Gastrocnemius medialis (tissue), 4 donors: ENCODE results near the gene ZIC1. TPM values are rescaled to one million over a fixed set of nuclear protein-coding genes. Genes with fewer than 3 reads are reported as not detected.

ENCODE experiments used
- ATAC-seq, 2 donors: fragments of 150-250 bp; one replicate each; pipeline ENCODE4 v1.9.1; 2016
- DNase-seq, 2 donors: peaks; one replicate each; pipeline ENCODE4 v3.0.0-alpha.2; 2019
- H3K27ac ChIP-seq, 4 donors: fragments of 200-600 bp; sonication (generic); 1 replicate in 1 of 4; 2 replicates in 3 of 4; pipeline ENCODE4 v1.5.1; 2016 to 2018; ENCODE audit warnings: mild to moderate bottlenecking in 2 of 4, moderate library complexity in 1 of 4
- H3K27me3 ChIP-seq, 3 donors: fragments of 200-600 bp; sonication (generic) in 2 of 3; 1 replicate in 1 of 3; 2 replicates in 2 of 3; pipeline versions ENCODE4 v1.5.1 to v1.6.0; 2016 to 2019; ENCODE audit warnings: mild to moderate bottlenecking in 1 of 3, moderate library complexity in 1 of 3
- H3K36me3 ChIP-seq, 2 donors: fragments of 200-600 bp; sonication (generic) in 1 of 2; one replicate each; pipeline ENCODE4 v1.5.1; 2017 to 2018
- H3K4me1 ChIP-seq, 2 donors: fragments of 200-600 bp; sonication (generic) in 1 of 2; one replicate each; pipeline ENCODE4 v1.5.1; 2016 to 2017; ENCODE audit warnings: mild to moderate bottlenecking in 2 of 2
- H3K4me3 ChIP-seq, 4 donors: fragments of 200-600 bp; sonication (generic) in 3 of 4; 1 replicate in 1 of 4; 2 replicates in 3 of 4; pipeline ENCODE4 v1.5.1; 2016 to 2019; ENCODE audit warnings: mild to moderate bottlenecking in 2 of 4
- H3K9me3 ChIP-seq, 3 donors: fragments of 200-600 bp; sonication (generic) in 2 of 3; 1 replicate in 1 of 3; 2 replicates in 2 of 3; pipeline ENCODE4 v1.5.1; 2016 to 2019
- CTCF ChIP-seq, 5 experiments: fragments of 450-650 bp in 3 of 5; fragments of 200-600 bp in 2 of 5; sonication (generic) in 2 of 5; IDR thresholded peaks in 4 of 5; conservative IDR thresholded peaks in 1 of 5; 1 replicate in 4 of 5; 2 replicates in 1 of 5; pipeline ENCODE4 v1.5.1; 2016 to 2019; ENCODE audit warnings: antibody characterized with exemption in 5 of 5, mild to moderate bottlenecking in 3 of 5, moderate library complexity in 3 of 5
- POLR2A ChIP-seq, 2 donors: fragments of 450-650 bp; IDR thresholded peaks; one replicate each; pipeline ENCODE4 v1.6.1; 2017; ENCODE audit warnings: antibody characterized with exemption in 2 of 2, mild to moderate bottlenecking in 2 of 2, moderate library complexity in 2 of 2
- in situ Hi-C, 4 donors: fragments of 200-750 bp; cut with MboI; loops; one replicate each; pipeline versions ENCODE4 v1.15.0 to v1.8.0; 2017; ENCODE audit warnings: low sequenced_read_pairs in 4 of 4
- intact Hi-C: fragments of 100-400 bp; cut with DNase I; formaldehyde crosslinking; loops from one replicate; pipeline ENCODE4 v1.15.1; 2023; ENCODE audit warnings: low total_unique reads
- total RNA-seq, 4 donors: library from RNA; depleted of rRNA; stranded (reverse); fragments of >200 nt; gene quantifications; one replicate each; pipeline versions ENCODE4 v1.1.0 to v1.2.3, GENCODE V29; 2016

Gene ZIC1
- total RNA-seq, 4 donors from 2014 or later = 3.3 to 5.2 (median 4.3) TPM

GRCh38 chr3:147422196-147422595, 13.0 kb downstream of the ZIC1 start:
- no peak for ATAC-seq
- H3K4me1 ChIP-seq = peaks cover 11 to 13% of the 10 kb centered on the region in 2 donors
- intact Hi-C loops (loop anchor here (10.0 kb wide), 1 partner anchor 523 kb away; no protein-coding TSS in a partner anchor), in situ Hi-C loops (no loop called here)
- H3K9me3 ChIP-seq = no peaks in the 10 kb centered on the region
- no peaks in the 10 kb centered on the region for H3K36me3 ChIP-seq
- H3K27ac ChIP-seq = peak overlapping the region; percentile 77 to 86 (median 78)
- H3K4me3 ChIP-seq = peak overlapping the region; percentile 53 to 66 (median 62)
- no peak for TF ChIP-seq POLR2A (IDR thresholded peaks at IDR 0.05)
- TF ChIP-seq CTCF (IDR thresholded peaks at IDR 0.05 in 4 of 5, conservative IDR thresholded peaks at IDR 0.05 in 1 of 5) = no peak
- peaks cover 3 to 27% (median 6%) of the 10 kb centered on the region in 3 donors for H3K27me3 ChIP-seq
- DNase-seq = no peak

GRCh38 chr3:147422601-147423536, 13.7 kb downstream of the ZIC1 start:
- H3K27me3 ChIP-seq = peaks cover 3 to 23% (median 6%) of the 10 kb centered on the region in 3 donors

GRCh38 chr3:147423537-147423797, 14.3 kb downstream of the ZIC1 start:
- intact Hi-C loops (loop anchor here (10.0 kb wide), 1 partner anchor 521 kb away; no protein-coding TSS in a partner anchor), in situ Hi-C loops (no loop called here)
- Histone ChIP-seq H3K27ac (peak overlapping the region; percentile 1 to 86 (median 53)), H3K27me3 (peaks cover 3 to 23% (median 6%) of the 10 kb centered on the region in 3 donors), H3K4me1 (peaks cover 7 to 13% of the 10 kb centered on the region in 2 donors), H3K4me3 (peak overlapping the region in 3 of 4 donors; percentile 9 to 27 (median 14)), H3K36me3 (no peaks in the 10 kb centered on the region), H3K9me3 (no peaks in the 10 kb centered on the region)
- DNase-seq (no peak), ATAC-seq (no peak)
- TF ChIP-seq POLR2A (IDR thresholded peaks at IDR 0.05) (no peak), CTCF (IDR thresholded peaks at IDR 0.05 in 4 of 5, conservative IDR thresholded peaks at IDR 0.05 in 1 of 5) (no peak)

More at GRCh38 chr3:147422601-147423536, 13.7 kb downstream of the ZIC1 start:
- DNase-seq (no peak), ATAC-seq (no peak)
- Histone ChIP-seq H3K9me3 (no peaks in the 10 kb centered on the region), H3K4me1 (peaks cover 11 to 13% of the 10 kb centered on the region in 2 donors), H3K36me3 (no peaks in the 10 kb centered on the region), H3K4me3 (peak overlapping the region; percentile 4 to 64 (median 12)), H3K27ac (peak overlapping the region; percentile 1 to 86 (median 78))
- TF ChIP-seq CTCF (IDR thresholded peaks at IDR 0.05 in 4 of 5, conservative IDR thresholded peaks at IDR 0.05 in 1 of 5) = no peak
- TF ChIP-seq POLR2A (IDR thresholded peaks at IDR 0.05) = no peak
- intact Hi-C loops (loop anchor here (10.0 kb wide), 1 partner anchor 522 kb away; no protein-coding TSS in a partner anchor), in situ Hi-C loops (no loop called here)

GRCh38 chr3:147423798-147424580, 14.8 kb downstream of the ZIC1 start:
- Histone ChIP-seq H3K27ac (peak overlapping the region in 1 of 4 donors; percentile 79), H3K27me3 (peaks cover 3 to 23% (median 6%) of the 10 kb centered on the region in 3 donors), H3K36me3 (no peaks in the 10 kb centered on the region), H3K9me3 (no peaks in the 10 kb centered on the region), H3K4me3 (no peak overlapping the region), H3K4me1 (peaks cover 7 to 13% of the 10 kb centered on the region in 2 donors)
- TF ChIP-seq CTCF (IDR thresholded peaks at IDR 0.05 in 4 of 5, conservative IDR thresholded peaks at IDR 0.05 in 1 of 5) (no peak), POLR2A (IDR thresholded peaks at IDR 0.05) (no peak)
- ATAC-seq = no peak
- in situ Hi-C loops (no loop called here), intact Hi-C loops (loop anchor here (10.0 kb wide), 1 partner anchor 521 kb away; no protein-coding TSS in a partner anchor)
- no peak for DNase-seq
